ENCODE measurements around the gene ZNG1B.
"Not testable (repeated sequence)": the region's sequence is repeated elsewhere in the genome, so short reads cannot be mapped to it uniquely, and the experiment has no call there.

DNA sequence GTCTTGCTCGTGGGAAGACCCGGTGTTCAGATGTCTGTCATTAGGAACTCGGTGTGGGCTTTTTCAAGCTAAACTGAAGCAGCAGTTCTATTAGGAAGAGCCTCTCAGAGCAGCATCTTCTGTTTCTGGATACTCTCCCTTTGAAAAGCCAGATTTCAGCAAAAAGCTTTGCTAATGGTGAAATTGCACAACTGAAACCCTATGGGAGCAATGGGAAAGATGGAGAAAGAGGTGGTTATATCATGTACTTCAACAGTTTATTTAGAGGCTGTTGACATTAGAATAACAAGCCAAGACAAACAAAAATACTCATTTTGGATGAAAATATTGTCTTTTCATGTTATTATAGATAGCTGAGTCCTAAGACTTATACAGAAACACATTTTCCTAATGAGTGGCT lies 91.4 kb downstream of the ZNG1B start:
- TF ChIP-seq, protein P1, sequence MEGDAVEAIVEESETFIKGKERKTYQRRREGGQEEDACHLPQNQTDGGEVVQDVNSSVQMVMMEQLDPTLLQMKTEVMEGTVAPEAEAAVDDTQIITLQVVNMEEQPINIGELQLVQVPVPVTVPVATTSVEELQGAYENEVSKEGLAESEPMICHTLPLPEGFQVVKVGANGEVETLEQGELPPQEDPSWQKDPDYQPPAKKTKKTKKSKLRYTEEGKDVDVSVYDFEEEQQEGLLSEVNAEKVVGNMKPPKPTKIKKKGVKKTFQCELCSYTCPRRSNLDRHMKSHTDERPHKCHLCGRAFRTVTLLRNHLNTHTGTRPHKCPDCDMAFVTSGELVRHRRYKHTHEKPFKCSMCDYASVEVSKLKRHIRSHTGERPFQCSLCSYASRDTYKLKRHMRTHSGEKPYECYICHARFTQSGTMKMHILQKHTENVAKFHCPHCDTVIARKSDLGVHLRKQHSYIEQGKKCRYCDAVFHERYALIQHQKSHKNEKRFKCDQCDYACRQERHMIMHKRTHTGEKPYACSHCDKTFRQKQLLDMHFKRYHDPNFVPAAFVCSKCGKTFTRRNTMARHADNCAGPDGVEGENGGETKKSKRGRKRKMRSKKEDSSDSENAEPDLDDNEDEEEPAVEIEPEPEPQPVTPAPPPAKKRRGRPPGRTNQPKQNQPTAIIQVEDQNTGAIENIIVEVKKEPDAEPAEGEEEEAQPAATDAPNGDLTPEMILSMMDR (IDR thresholded peaks at IDR 0.05): not testable (repeated sequence)
- TF ChIP-seq POLR2AphosphoS5 (IDR thresholded peaks at IDR 0.05; ENCODE audit: insufficient read depth in 1 of 2, low read depth in 1 of 2); POLR2A (IDR thresholded peaks at IDR 0.05): not testable (repeated sequence)
